Ectodermal cell (in vitro differentiated cells): ENCODE results near the gene FBXW5.

Source experiments
- H3K27ac ChIP-seq: 2 replicates; pipeline ENCODE4 v1.7.0; 2013; ENCODE audit warnings: mild to moderate bottlenecking, low read depth, low read length; ENCODE audit not compliant: insufficient read depth, poor library complexity, severe bottlenecking
- H3K27me3 ChIP-seq: 2 replicates; pipeline ENCODE4 v1.7.0; 2013; ENCODE audit warnings: mild to moderate bottlenecking, low read length; ENCODE audit not compliant: insufficient read depth, control insufficient read depth, poor library complexity, severe bottlenecking
- H3K36me3 ChIP-seq: one replicate; pipeline ENCODE4 v1.7.0; 2013; ENCODE audit warnings: low read length; ENCODE audit not compliant: control insufficient read depth, insufficient read depth
- H3K4me1 ChIP-seq: one replicate; pipeline ENCODE4 v1.7.0; 2013; ENCODE audit warnings: low read length; ENCODE audit not compliant: control insufficient read depth, insufficient read depth
- H3K4me3 ChIP-seq: 2 replicates; pipeline ENCODE4 v1.7.0; 2013; ENCODE audit warnings: low read depth, low read length, control low read depth; ENCODE audit not compliant: insufficient read depth
- H3K9me3 ChIP-seq: 2 replicates; pipeline ENCODE4 v1.7.0; 2013; ENCODE audit warnings: mild to moderate bottlenecking, low read length, moderate library complexity; ENCODE audit not compliant: control insufficient read depth
- WGBS, 2 experiments: methylation state at CpG; one replicate each; pipeline ENCODE4 v1.1.7; 2013; ENCODE audit warnings: missing lambda C conversion rate in 2 of 2; 5-methylcytosine and 5-hydroxymethylcytosine counted together

Gene FBXW5

GRCh38 chr9:136896027-136896426 lies 48.5 kb downstream of the FBXW5 start:
- Histone ChIP-seq H3K4me1 (no peaks in the 10 kb centered on the region), H3K36me3 (peaks cover 5% of the 10 kb centered on the region), H3K9me3 (no peaks in the 10 kb centered on the region), H3K4me3 (no peak overlapping the region), H3K27me3 (no peaks in the 10 kb centered on the region), H3K27ac (no peak overlapping the region)
- WGBS, 2 experiments: 86 to 87% methylated on average over 11 of the region's 11 CpGs

- Histone ChIP-seq H3K36me3 (no peaks in the 10 kb centered on the region), H3K27ac (no peak overlapping the region), H3K27me3 (no peaks in the 10 kb centered on the region), H3K4me3 (no peak overlapping the region), H3K4me1 (no peaks in the 10 kb centered on the region), H3K9me3 (no peaks in the 10 kb centered on the region)
- 93 to 94% methylated on average over 13 of the region's 13 CpGs for WGBS, 2 experiments
Observed at GRCh38 chr9:136890661-136891060, 53.9 kb downstream of the FBXW5 start.
